Keratinocyte (primary cell): ENCODE measurements around the gene THUMPD1. TPM values are rescaled to one million over a fixed set of nuclear protein-coding genes. Genes with fewer than 3 reads are reported as not detected.

Experiments
- DNase-seq: peaks from one replicate; pipeline ENCODE4 v3.0.0-alpha.2; 2011; ENCODE audit warnings: low read depth, missing footprints, low spot score
- FAIRE-seq: peaks from 2 replicates; lab custom pipeline; 2011; peaks lifted over from hg19 to GRCh38; lab: Jason Lieb, UNC
- H2AFZ ChIP-seq: 2 replicates; pipeline ENCODE4 v1.6.0; 2012; ENCODE audit warnings: low read length, control low read depth, inconsistent platforms; ENCODE audit not compliant: control insufficient read depth
- H3K27ac ChIP-seq: 2 replicates; pipeline ENCODE4 v1.5.1; 2011; ENCODE audit warnings: low read length; ENCODE audit not compliant: control insufficient read depth, insufficient read depth
- H3K27me3 ChIP-seq: 3 replicates; pipeline ENCODE4 v1.6.0; 2011; ENCODE audit warnings: low read length; ENCODE audit not compliant: control insufficient read depth, insufficient read depth; ENCODE audit errors: extremely low read depth
- H3K36me3 ChIP-seq, 2 experiments: 2 replicates in 1 of 2; 3 replicates in 1 of 2; pipeline ENCODE4 v1.5.1; 2011; ENCODE audit warnings: low read length in 2 of 2, mild to moderate bottlenecking in 1 of 2; ENCODE audit not compliant: control insufficient read depth in 2 of 2, insufficient read depth in 2 of 2; ENCODE audit errors: extremely low read depth in 1 of 2
- H3K4me1 ChIP-seq: 3 replicates; pipeline ENCODE4 v1.5.1; 2011; ENCODE audit warnings: low read length; ENCODE audit not compliant: control insufficient read depth, insufficient read depth; ENCODE audit errors: extremely low read depth
- H3K4me2 ChIP-seq: 3 replicates; pipeline ENCODE4 v1.6.0; 2011; ENCODE audit warnings: low read depth, low read length; ENCODE audit not compliant: control insufficient read depth, insufficient read depth; ENCODE audit errors: extremely low read depth
- H3K4me3 ChIP-seq, 3 experiments: fragments of 200-600 bp in 1 of 3; sonication (generic) in 1 of 3; 2 replicates in 2 of 3; 3 replicates in 1 of 3; pipeline ENCODE4 v1.5.1; 2011 to 2016; ENCODE audit warnings: low read length in 3 of 3, mild to moderate bottlenecking in 3 of 3, control low read depth in 2 of 3, inconsistent platforms in 1 of 3, low read depth in 1 of 3, mixed read lengths in 1 of 3, mixed run types in 1 of 3, moderate library complexity in 1 of 3; ENCODE audit not compliant: control insufficient read depth in 2 of 3, insufficient read depth in 2 of 3; ENCODE audit errors: extremely low read depth in 1 of 3
- H3K79me2 ChIP-seq: 2 replicates; pipeline ENCODE4 v1.6.0; 2012; ENCODE audit warnings: low read length; ENCODE audit not compliant: control insufficient read depth, insufficient read depth
- H3K9ac ChIP-seq: 3 replicates; pipeline ENCODE4 v1.6.0; 2011; ENCODE audit warnings: low read length; ENCODE audit not compliant: control insufficient read depth, insufficient read depth; ENCODE audit errors: extremely low read depth
- H3K9me1 ChIP-seq: 3 replicates; pipeline ENCODE4 v1.6.0; 2011; ENCODE audit warnings: low read length; ENCODE audit not compliant: control insufficient read depth, insufficient read depth; ENCODE audit errors: extremely low read depth
- H3K9me3 ChIP-seq: 2 replicates; pipeline ENCODE4 v1.5.1; 2012; ENCODE audit warnings: low read depth, low read length; ENCODE audit not compliant: control insufficient read depth
- H4K20me1 ChIP-seq: 3 replicates; pipeline ENCODE4 v1.6.0; 2011; ENCODE audit warnings: low read length; ENCODE audit not compliant: control insufficient read depth, insufficient read depth; ENCODE audit errors: extremely low read depth
- CTCF ChIP-seq, 3 experiments: IDR thresholded peaks in 1 of 3; conservative IDR thresholded peaks in 1 of 3; optimal IDR thresholded peaks in 1 of 3; 2 replicates in 2 of 3; 3 replicates in 1 of 3; pipeline versions ENCODE3 to v1.5.1; 2011; ENCODE audit warnings: low read length in 3 of 3, mild to moderate bottlenecking in 3 of 3, moderate library complexity in 2 of 3, control low read depth in 1 of 3, inconsistent platforms in 1 of 3; ENCODE audit not compliant: insufficient read depth in 2 of 3; ENCODE audit errors: extremely low read depth in 1 of 3
- EZH2 ChIP-seq: IDR thresholded peaks from one replicate; pipeline ENCODE4 v1.6.1; 2012; ENCODE audit warnings: inconsistent platforms, mild to moderate bottlenecking, low read length, moderate library complexity
- dilution Hi-C: fragments of 300-500 bp; cut with MboI; formaldehyde crosslinking; loops from one replicate; pipeline ENCODE4 v1.7.0; 2020; ENCODE audit warnings: low sequenced_read_pairs; ENCODE audit not compliant: extremely low pct_ligation_motif_present
- polyA plus RNA-seq, 5 experiments: library from polyadenylated mRNA; depleted of rRNA in 3 of 5; stranded (reverse) in 3 of 5; stranded (forward) in 1 of 5; unstranded in 1 of 5; fragments of >200 nt; gene quantifications; 1 replicate in 1 of 5; 2 replicates in 3 of 5; 3 replicates in 1 of 5; pipeline versions ENCODE4 v1.2.1 to v1.2.3, GENCODE V29; 2011 to 2012; ENCODE audit warnings: missing spikeins in 2 of 5, low read depth in 1 of 5, low replicate concordance in 1 of 5

THUMPD1 gene
- polyA plus RNA-seq, 1 donor (not counting 4 experiments of a cell fraction or from before 2014, with no cell fraction given) = 25.9 TPM

- Histone ChIP-seq H3K4me1 (peaks cover 11% of the 10 kb centered on the region), H3K79me2 (peaks cover 24% of the 10 kb centered on the region), H2AFZ (no peak overlapping the region), H3K9me3 (no peaks in the 10 kb centered on the region), H3K27me3 (no peaks in the 10 kb centered on the region), H3K4me3 (no peak overlapping the region), H3K4me2 (no peak overlapping the region), H3K36me3 (peaks cover 17 to 24% of the 10 kb centered on the region in 2 experiments), H3K9me1 (no peaks in the 10 kb centered on the region), H3K27ac (peak overlapping the region; percentile 69), H4K20me1 (peaks cover 9% of the 10 kb centered on the region), H3K9ac (no peak overlapping the region)
- no peak for DNase-seq
- TF ChIP-seq CTCF (optimal IDR thresholded peaks at IDR 0.05 in 1 of 3, IDR thresholded peaks at IDR 0.05 in 1 of 3, conservative IDR thresholded peaks at IDR 0.05 in 1 of 3; ENCODE audit: extremely low read depth in 1 of 3, insufficient read depth in 2 of 3, low read length in 3 of 3) (no peak), EZH2 (no peak)
- no peak for FAIRE-seq
- dilution Hi-C loops = no loop called here
Measured at GRCh38 chr16:20735490-20735889, 6.1 kb downstream of the THUMPD1 start.

- peaks cover 4% of the 10 kb centered on the region for H3K4me1 ChIP-seq
- peaks cover 16% of the 10 kb centered on the region for H3K79me2 ChIP-seq
- FAIRE-seq (no peak), DNase-seq (no peak)
- peaks cover 17 to 22% of the 10 kb centered on the region in 2 experiments for H3K36me3 ChIP-seq
- no peaks in the 10 kb centered on the region for H3K9me3 ChIP-seq
- no peak overlapping the region for H2AFZ ChIP-seq
- H3K27ac ChIP-seq = peak overlapping the region; percentile 33
- TF ChIP-seq EZH2 = no peak
- no peak for TF ChIP-seq CTCF (optimal IDR thresholded peaks at IDR 0.05 in 1 of 3, IDR thresholded peaks at IDR 0.05 in 1 of 3, conservative IDR thresholded peaks at IDR 0.05 in 1 of 3; ENCODE audit: extremely low read depth in 1 of 3, insufficient read depth in 2 of 3, low read length in 3 of 3)
- no peaks in the 10 kb centered on the region for H3K9me1 ChIP-seq
- H3K4me2 ChIP-seq = no peak overlapping the region
- dilution Hi-C loops = no loop called here
- no peaks in the 10 kb centered on the region for H3K27me3 ChIP-seq
- H4K20me1 ChIP-seq = peaks cover 2% of the 10 kb centered on the region
- no peak overlapping the region for H3K9ac ChIP-seq
- no peak overlapping the region for H3K4me3 ChIP-seq
Measured at GRCh38 chr16:20734782-20735181, 6.8 kb downstream of the THUMPD1 start.
